SK-N-SH (cell line): ENCODE data around the gene RGL4. TPM values are rescaled to one million over a fixed set of nuclear protein-coding genes. Genes with fewer than 3 reads are reported as not detected.

ENCODE experiments used
- CTCF ChIA-PET: fragments of 300-600, 350-600 bp; formaldehyde crosslinking; extraction: SDS; loops from one replicate; lab custom pipeline; 2021; lab: Yijun Ruan, JAX
- POLR2A ChIA-PET: fragments of 350-600 bp; sonication (Branson Sonifier 250); formaldehyde crosslinking; extraction: SDS; loops from one replicate; lab custom pipeline; 2020; ENCODE audit warnings: antibody characterized with exemption, inconsistent platforms; lab: Yijun Ruan, JAX
- DNase-seq: peaks from one replicate; pipeline ENCODE4 v3.0.0; 2012
- H2AFZ ChIP-seq: fragments of 200-600 bp; sonication (generic); 2 replicates; pipeline ENCODE4 v1.8.1; 2016; ENCODE audit warnings: antibody characterized with exemption, mild to moderate bottlenecking, low read depth
- H3F3A ChIP-seq: fragments of 200-600 bp; sonication (generic); replicated peaks from 2 replicates; pipeline ENCODE3; 2016; ENCODE audit warnings: antibody characterized with exemption, mild to moderate bottlenecking; ENCODE audit not compliant: insufficient read depth
- H3K27ac ChIP-seq, 2 experiments: fragments of 200-500 bp in 1 of 2; fragments of 200-600 bp in 1 of 2; sonication (Bioruptor generic) in 1 of 2; sonication (generic), shearing (Covaris generic) in 1 of 2; 2 replicates each; pipeline versions ENCODE4 v1.5.1 to v1.6.1; 2014 to 2016; ENCODE audit warnings: low read depth in 2 of 2, inconsistent platforms in 1 of 2, low read length in 1 of 2, mild to moderate bottlenecking in 1 of 2, mixed read lengths in 1 of 2
- H3K27me3 ChIP-seq: fragments of 200-600 bp; sonication (generic), shearing (Covaris generic); 2 replicates; pipeline ENCODE4 v1.6.1; 2016; ENCODE audit warnings: mixed run types; ENCODE audit not compliant: insufficient read depth
- H3K36me3 ChIP-seq, 2 experiments: fragments of 200-500 bp in 1 of 2; fragments of 200-600 bp in 1 of 2; sonication (Bioruptor generic) in 1 of 2; sonication (generic) in 1 of 2; replicated peaks in 1 of 2; 2 replicates each; pipeline versions ENCODE3 to v1.5.1; 2014 to 2016; ENCODE audit warnings: low read length in 1 of 2, mild to moderate bottlenecking in 1 of 2; ENCODE audit not compliant: insufficient read depth in 2 of 2, control insufficient read depth in 1 of 2
- H3K4me1 ChIP-seq, 2 experiments: fragments of 200-500 bp in 1 of 2; fragments of 200-600 bp in 1 of 2; sonication (Bioruptor generic) in 1 of 2; sonication (generic), shearing (Covaris generic) in 1 of 2; 2 replicates each; pipeline versions ENCODE4 v1.5.1 to v1.6.1; 2014 to 2016; ENCODE audit warnings: low read depth in 1 of 2, low read length in 1 of 2, mixed run types in 1 of 2; ENCODE audit not compliant: insufficient read depth in 2 of 2, control insufficient read depth in 1 of 2
- H3K4me2 ChIP-seq: fragments of 200-600 bp; sonication (generic), shearing (Covaris generic); 2 replicates; pipeline ENCODE4 v1.6.1; 2017; ENCODE audit warnings: mixed run types
- H3K4me3 ChIP-seq, 2 experiments: fragments of 200-500 bp in 1 of 2; fragments of 200-600 bp in 1 of 2; sonication (Bioruptor generic) in 1 of 2; sonication (generic), shearing (Covaris generic) in 1 of 2; 2 replicates each; pipeline versions ENCODE4 v1.5.1 to v1.8.1; 2014 to 2016; ENCODE audit warnings: low read depth in 2 of 2, inconsistent platforms in 1 of 2, low read length in 1 of 2, mild to moderate bottlenecking in 1 of 2, mixed read lengths in 1 of 2, moderate library complexity in 1 of 2
- H3K79me2 ChIP-seq: fragments of 200-600 bp; sonication (generic); 2 replicates; pipeline ENCODE4 v1.8.1; 2017; ENCODE audit warnings: mild to moderate bottlenecking; ENCODE audit not compliant: insufficient read depth
- H3K9ac ChIP-seq: fragments of 200-600 bp; sonication (generic); 2 replicates; pipeline ENCODE4 v1.6.1; 2017; ENCODE audit warnings: mixed run types
- H3K9me2 ChIP-seq: fragments of 200-600 bp; sonication (generic); 2 replicates; pipeline ENCODE4 v1.6.1; 2017; ENCODE audit warnings: mixed run types
- H3K9me3 ChIP-seq: fragments of 200-600 bp; sonication (generic); 2 replicates; pipeline ENCODE4 v1.6.1; 2017; ENCODE audit warnings: mixed run types, mild to moderate bottlenecking, moderate library complexity
- H4K20me1 ChIP-seq: fragments of 200-600 bp; sonication (generic); 2 replicates; pipeline ENCODE4 v1.6.1; 2017; ENCODE audit warnings: mild to moderate bottlenecking, mixed run types; ENCODE audit not compliant: insufficient read depth
- CTCF ChIP-seq: fragments of 200-600 bp; sonication (generic); IDR thresholded peaks from 2 replicates; pipeline ENCODE4 v1.6.1; 2017; ENCODE audit warnings: antibody characterized with exemption, mild to moderate bottlenecking, moderate library complexity
- FOSL2 ChIP-seq: IDR thresholded peaks from 2 replicates; pipeline ENCODE4 v1.4.0; 2012; ENCODE audit warnings: low read depth, mild to moderate bottlenecking, moderate library complexity, borderline replicate concordance
- MEF2A ChIP-seq: IDR thresholded peaks from 2 replicates; pipeline ENCODE4 v1.4.0; 2012; ENCODE audit warnings: low read depth, borderline replicate concordance
- PBX3 ChIP-seq: IDR thresholded peaks from 2 replicates; pipeline ENCODE4; 2012
- POLR2AphosphoS5 ChIP-seq: IDR thresholded peaks from 2 replicates; pipeline ENCODE4 v1.6.1; 2012; ENCODE audit warnings: low read depth, low read length
- TCF12 ChIP-seq: IDR thresholded peaks from 2 replicates; pipeline ENCODE4 v1.4.0; 2012
- WGBS: methylation state at CpG from one replicate; pipeline ENCODE4 v1.1.6; 2017; ENCODE audit warnings: low lambda C conversion rate; 5-methylcytosine and 5-hydroxymethylcytosine counted together
- polyA plus RNA-seq, 3 experiments: library from polyadenylated mRNA; depleted of rRNA; stranded (reverse); fragments of >200 nt; gene quantifications; 2 replicates each; pipeline ENCODE4 v1.2.3, GENCODE V29; 2012

RGL4 gene
- polyA plus RNA-seq, 1 of the 3 experiments (the other 2 are of a cell fraction): not detected

GRCh38 chr22:23696326-23696851, 5.6 kb downstream of the RGL4 start:
- no peaks in the 10 kb centered on the region for H3K4me1 ChIP-seq
- H4K20me1 ChIP-seq: no peaks in the 10 kb centered on the region
- ChIA-PET POLR2A (interaction anchor here (1.0 kb wide), 1 partner anchor 13 kb away, joined by 3 read pairs; no protein-coding TSS in a partner anchor), CTCF (interaction anchor here (1.0 to 1.6 kb wide), 2 partner anchors 10 to 153 kb away, joined by 4 read pairs; no protein-coding TSS in a partner anchor)
- H2AFZ ChIP-seq: no peak overlapping the region
- peaks cover 2% of the 10 kb centered on the region; the same call in 1 of the 2 replicates for H3K79me2 ChIP-seq
- H3K9me3 ChIP-seq: no peaks in the 10 kb centered on the region
- no peak for TF ChIP-seq MEF2A
- no peak for TF ChIP-seq TCF12
- TF ChIP-seq PBX3: no peak
- no peak overlapping the region for H3K27ac ChIP-seq
- H3K27me3 ChIP-seq: no peaks in the 10 kb centered on the region
- no peak overlapping the region for H3K4me3 ChIP-seq
- H3K4me2 ChIP-seq: no peak overlapping the region
- 96% methylated on average over 8 of the region's 13 CpGs for WGBS
- DNase-seq: no peak
- H3K9ac ChIP-seq: no peak overlapping the region
- H3K36me3 ChIP-seq: peaks cover 20 to 46% of the 10 kb centered on the region in 2 experiments
- no peaks in the 10 kb centered on the region for H3K9me2 ChIP-seq
- no peaks in the 10 kb centered on the region for H3F3A ChIP-seq

GRCh38 chr22:23697031-23697970, 6.5 kb downstream of the RGL4 start:
- H3K9me3 ChIP-seq: no peaks in the 10 kb centered on the region
- H3K9ac ChIP-seq: no peak overlapping the region
- H3K36me3 ChIP-seq: peaks cover 22 to 52% of the 10 kb centered on the region in 2 experiments
- ChIA-PET CTCF (interaction anchor here (0.6 to 1.6 kb wide), 3 partner anchors 11 to 152 kb away, joined by 3 to 4 read pairs (median 4); no protein-coding TSS in a partner anchor), POLR2A (interaction anchor here (0.6 to 1.0 kb wide), 3 partner anchors 10 to 16 kb away, joined by 3 to 4 read pairs (median 3); no protein-coding TSS in a partner anchor)
- H3F3A ChIP-seq: no peaks in the 10 kb centered on the region
- WGBS: 95% methylated on average over 6 of the region's 11 CpGs
- TF ChIP-seq POLR2AphosphoS5 (no peak), CTCF (no peak), FOSL2 (no peak)
- H3K4me3 ChIP-seq: no peak overlapping the region
- no peaks in the 10 kb centered on the region for H3K27me3 ChIP-seq
- no peak overlapping the region for H3K27ac ChIP-seq
- DNase-seq: no peak
- no peaks in the 10 kb centered on the region for H3K9me2 ChIP-seq
- no peaks in the 10 kb centered on the region for H3K4me1 ChIP-seq
- no peak overlapping the region for H3K4me2 ChIP-seq
- no peak overlapping the region for H2AFZ ChIP-seq
- peaks cover 11% of the 10 kb centered on the region; the same call in 1 of the 2 replicates for H3K79me2 ChIP-seq
- H4K20me1 ChIP-seq: no peaks in the 10 kb centered on the region
